BE2C (cell line): ENCODE data around the gene GPALPP1.

ENCODE experiments used
- DNase-seq: peaks from one replicate; pipeline ENCODE4 v3.0.0-alpha.2; 2020
- H3K27me3 ChIP-seq: fragments of 250-450 bp; sonication (Bioruptor Pico); 2 replicates; pipeline ENCODE4 v1.5.1; 2020; ENCODE audit warnings: mild to moderate bottlenecking
- H3K36me3 ChIP-seq: fragments of 250-450 bp; sonication (Bioruptor Pico); 2 replicates; pipeline ENCODE4 v1.5.1; 2020; ENCODE audit warnings: mild to moderate bottlenecking
- H3K4me1 ChIP-seq: fragments of 250-450 bp; sonication (Bioruptor Pico); 2 replicates; pipeline ENCODE4 v1.5.1; 2020
- H3K4me3 ChIP-seq: 2 replicates; pipeline ENCODE4 v1.5.1; 2011; ENCODE audit warnings: low read depth, low read length
- H3K9me3 ChIP-seq: fragments of 250-450 bp; sonication (Bioruptor Pico); 2 replicates; pipeline ENCODE4 v1.5.1; 2020
- TF ChIP-seq, protein P1 (sequence below): IDR thresholded peaks from 2 replicates; pipeline ENCODE4 v1.5.1; 2012; ENCODE audit warnings: mild to moderate bottlenecking, low read depth, low read length

The GPALPP1 gene

GRCh38 chr13:45003417-45003816 lies 14.1 kb downstream of the GPALPP1 start:
- no peak for DNase-seq
- Histone ChIP-seq H3K27me3 (no peaks in the 10 kb centered on the region), H3K36me3 (peaks cover 50% of the 10 kb centered on the region), H3K4me3 (no peak overlapping the region), H3K9me3 (no peaks in the 10 kb centered on the region), H3K4me1 (no peaks in the 10 kb centered on the region)
- TF ChIP-seq, protein P1, sequence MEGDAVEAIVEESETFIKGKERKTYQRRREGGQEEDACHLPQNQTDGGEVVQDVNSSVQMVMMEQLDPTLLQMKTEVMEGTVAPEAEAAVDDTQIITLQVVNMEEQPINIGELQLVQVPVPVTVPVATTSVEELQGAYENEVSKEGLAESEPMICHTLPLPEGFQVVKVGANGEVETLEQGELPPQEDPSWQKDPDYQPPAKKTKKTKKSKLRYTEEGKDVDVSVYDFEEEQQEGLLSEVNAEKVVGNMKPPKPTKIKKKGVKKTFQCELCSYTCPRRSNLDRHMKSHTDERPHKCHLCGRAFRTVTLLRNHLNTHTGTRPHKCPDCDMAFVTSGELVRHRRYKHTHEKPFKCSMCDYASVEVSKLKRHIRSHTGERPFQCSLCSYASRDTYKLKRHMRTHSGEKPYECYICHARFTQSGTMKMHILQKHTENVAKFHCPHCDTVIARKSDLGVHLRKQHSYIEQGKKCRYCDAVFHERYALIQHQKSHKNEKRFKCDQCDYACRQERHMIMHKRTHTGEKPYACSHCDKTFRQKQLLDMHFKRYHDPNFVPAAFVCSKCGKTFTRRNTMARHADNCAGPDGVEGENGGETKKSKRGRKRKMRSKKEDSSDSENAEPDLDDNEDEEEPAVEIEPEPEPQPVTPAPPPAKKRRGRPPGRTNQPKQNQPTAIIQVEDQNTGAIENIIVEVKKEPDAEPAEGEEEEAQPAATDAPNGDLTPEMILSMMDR: no peak

GRCh38 chr13:45004096-45004495 lies 14.8 kb downstream of the GPALPP1 start:
- TF ChIP-seq, protein P1: no peak
- peaks cover 57% of the 10 kb centered on the region for H3K36me3 ChIP-seq

GRCh38 chr13:45007225-45007624 lies 17.9 kb downstream of the GPALPP1 start:
- Histone ChIP-seq H3K27me3 (no peaks in the 10 kb centered on the region), H3K4me1 (no peaks in the 10 kb centered on the region), H3K9me3 (no peaks in the 10 kb centered on the region), H3K36me3 (peaks cover 54% of the 10 kb centered on the region), H3K4me3 (no peak overlapping the region)
- DNase-seq: no peak
- TF ChIP-seq, protein P1: no peak

More at GRCh38 chr13:45004096-45004495, 14.8 kb downstream of the GPALPP1 start:
- H3K27me3 ChIP-seq: no peaks in the 10 kb centered on the region
- no peaks in the 10 kb centered on the region for H3K9me3 ChIP-seq
- no peak for DNase-seq
- H3K4me1 ChIP-seq: no peaks in the 10 kb centered on the region
- H3K4me3 ChIP-seq: no peak overlapping the region

DNA sequence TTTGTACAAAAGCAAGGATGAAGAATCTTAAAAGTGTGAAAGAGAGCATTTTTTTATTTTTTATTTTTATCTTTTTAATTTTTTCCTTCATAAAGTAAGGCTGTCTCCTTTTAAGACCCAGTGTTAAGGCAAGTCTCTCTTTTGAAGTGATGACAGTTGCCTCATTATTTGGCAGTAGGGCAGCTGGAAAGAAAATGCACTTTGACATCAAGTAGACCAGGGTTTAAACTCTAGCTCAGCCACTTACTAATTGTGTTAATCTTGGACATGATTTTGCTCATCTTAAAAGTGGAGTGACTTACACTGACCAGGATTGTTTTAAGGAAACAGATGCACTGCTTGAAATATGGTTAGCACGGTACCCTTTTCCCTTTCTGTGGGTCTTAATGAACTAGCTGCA lies 18.5 kb downstream of the GPALPP1 start:
- no peaks in the 10 kb centered on the region for H3K9me3 ChIP-seq
- no peak overlapping the region for H3K4me3 ChIP-seq
- H3K4me1 ChIP-seq: no peaks in the 10 kb centered on the region
- TF ChIP-seq, protein P1: no peak
- DNase-seq: no peak
- H3K27me3 ChIP-seq: no peaks in the 10 kb centered on the region
- peaks cover 50% of the 10 kb centered on the region for H3K36me3 ChIP-seq

- no peaks in the 10 kb centered on the region for H3K27me3 ChIP-seq
- H3K9me3 ChIP-seq: no peaks in the 10 kb centered on the region
- H3K36me3 ChIP-seq: peaks cover 57% of the 10 kb centered on the region
- DNase-seq: no peak
- H3K4me1 ChIP-seq: no peaks in the 10 kb centered on the region
- no peak overlapping the region for H3K4me3 ChIP-seq
- TF ChIP-seq, protein P1: no peak
These were observed 21.9 kb downstream of the GPALPP1 start for GRCh38 chr13:45011198-45011597.

DNA sequence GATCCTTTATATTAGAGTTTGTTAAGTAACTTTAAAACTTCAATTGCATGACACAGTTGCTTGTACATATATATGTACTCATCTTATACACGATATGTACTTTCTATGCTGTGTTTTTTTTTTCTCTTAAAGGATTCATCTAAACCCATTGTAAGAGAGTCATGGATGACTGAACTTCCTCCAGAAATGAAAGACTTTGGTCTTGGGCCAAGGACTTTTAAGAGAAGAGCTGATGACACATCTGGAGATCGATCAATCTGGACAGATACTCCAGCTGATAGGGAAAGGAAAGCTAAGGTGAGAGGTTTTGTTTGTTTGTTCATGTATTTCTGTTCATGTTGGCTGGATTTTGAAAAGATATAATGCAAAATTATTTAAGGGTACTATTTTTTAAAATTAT lies 26.0 kb downstream of the GPALPP1 start:
- TF ChIP-seq, protein P1: no peak
- Histone ChIP-seq H3K36me3 (peaks cover 46% of the 10 kb centered on the region), H3K27me3 (no peaks in the 10 kb centered on the region), H3K4me3 (no peak overlapping the region), H3K4me1 (no peaks in the 10 kb centered on the region), H3K9me3 (no peaks in the 10 kb centered on the region)
- DNase-seq: no peak
